ENCODE results near the gene SUSD1. TPM values are rescaled to one million over a fixed set of nuclear protein-coding genes. Genes with fewer than 3 reads are reported as not detected.

Gene SUSD1
- total RNA-seq, 1 experiment from 2014 or later = 8.1 TPM

DNA sequence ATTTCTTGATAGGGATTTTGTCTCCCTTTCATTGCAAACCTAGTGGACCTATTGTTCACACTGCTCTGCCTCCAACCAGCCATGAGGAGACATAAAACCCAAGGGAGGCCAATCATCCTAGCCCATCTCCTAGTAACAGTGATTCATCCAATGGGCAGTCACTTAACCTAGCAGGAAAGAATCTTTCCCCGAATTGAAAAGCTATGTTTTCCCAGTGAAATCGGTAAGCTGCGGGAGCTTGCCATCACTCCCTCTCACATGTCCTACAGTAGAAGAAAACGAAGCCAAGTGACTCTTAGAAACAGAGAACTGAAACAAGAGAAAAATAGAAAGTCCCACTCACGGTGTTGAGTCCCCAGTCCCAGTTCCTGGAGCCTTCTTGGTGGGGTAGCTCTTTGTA lies 123.3 kb downstream of the SUSD1 start:
- no peak for TF ChIP-seq CTCF (conservative IDR thresholded peaks at IDR 0.05)
- H3T11ph ChIP-seq (ENCODE audit: low read length) = no peak overlapping the region
- no peaks in the 10 kb centered on the region for H4K20me1 ChIP-seq (ENCODE audit: control insufficient read depth, insufficient read depth, insufficient read length)
- H3K23me2 ChIP-seq (ENCODE audit: insufficient read length, low read depth, low read length, poor library complexity, severe bottlenecking) = no peaks in the 10 kb centered on the region
- no CpG with 5 or more reads among the region's 5 CpGs for WGBS (ENCODE audit: extremely low coverage, insufficient read length, low lambda C conversion rate)
- H2AK5ac ChIP-seq (ENCODE audit: insufficient read length, low read length) = no peak overlapping the region
- H4K91ac ChIP-seq (ENCODE audit: insufficient read length, low read depth, low read length) = no peak overlapping the region
- H2BK15ac ChIP-seq (ENCODE audit: low read depth, low read length) = no peak overlapping the region
- Mint-ChIP-seq H3K9me3 (no peaks in the 10 kb centered on the region), H3K4me1 (no peaks in the 10 kb centered on the region), H3K4me3 (no peak overlapping the region), H3K36me3 (ENCODE audit: insufficient read depth in 1 of 3, low read depth in 3 of 3) (peaks cover 0 to under 1% (median 0%) of the 10 kb centered on the region in 3 experiments; a peak in 1 of 7 replicates), H3K27me3 (ENCODE audit: low read depth) (no peaks in the 10 kb centered on the region), H3K27ac (no peak overlapping the region)
- H3K4ac ChIP-seq (ENCODE audit: low read depth, low read length) = no peak overlapping the region
- H3K27me3 ChIP-seq (ENCODE audit: insufficient read depth, low read length) = no peaks in the 10 kb centered on the region
- no peak for DNase-seq
- no peaks in the 10 kb centered on the region; the same call in 1 of the 2 replicates for H3K4me1 ChIP-seq (ENCODE audit: insufficient read depth, low read length)
- no peak overlapping the region for H3K9ac ChIP-seq (ENCODE audit: extremely low read depth, insufficient read length, low read length)
- H3K56ac ChIP-seq (ENCODE audit: insufficient read length, low read depth, low read length) = no peak overlapping the region
- no peak overlapping the region for H3K27ac ChIP-seq (ENCODE audit: insufficient read length, low read depth, low read length)
- no peak overlapping the region for H2AFZ ChIP-seq (ENCODE audit: low read length)
- no peak overlapping the region for H2BK12ac ChIP-seq (ENCODE audit: insufficient read length, low read depth, low read length)
- no peaks in the 10 kb centered on the region for H3K79me2 ChIP-seq (ENCODE audit: insufficient read depth, low read length)
- no peak overlapping the region for H3K18ac ChIP-seq (ENCODE audit: insufficient read length, low read depth, low read length)
- no peak overlapping the region for H3K14ac ChIP-seq (ENCODE audit: insufficient read depth, low read length)
- H3K23ac ChIP-seq (ENCODE audit: insufficient read length, low read depth, low read length) = no peak overlapping the region
- H2BK5ac ChIP-seq (ENCODE audit: insufficient read length, low read length) = no peak overlapping the region
- no peaks in the 10 kb centered on the region for H3K9me3 ChIP-seq (ENCODE audit: control insufficient read depth, low read depth, low read length)
- no peak overlapping the region for H4K8ac ChIP-seq (replicated peaks; ENCODE audit: insufficient read length, low read depth, low read length)
- H3K79me1 ChIP-seq (ENCODE audit: insufficient read depth, low read depth, low read length, poor library complexity, severe bottlenecking) = no peaks in the 10 kb centered on the region
- H3K4me2 ChIP-seq (ENCODE audit: insufficient read depth, insufficient read length, low read length) = no peak overlapping the region
- no peak overlapping the region for H2BK20ac ChIP-seq (ENCODE audit: low read depth, low read length, poor library complexity, severe bottlenecking)
- H4K5ac ChIP-seq (ENCODE audit: insufficient read length, low read depth, low read length) = no peak overlapping the region
- H2BK120ac ChIP-seq (ENCODE audit: low read depth, low read length, poor library complexity, severe bottlenecking) = no peak overlapping the region
